ENCODE data around the gene WIZ. TPM values are rescaled to one million over a fixed set of nuclear protein-coding genes. Genes with fewer than 3 reads are reported as not detected.

Gene WIZ
- total RNA-seq, 1 donor: 3.6 TPM

DNA sequence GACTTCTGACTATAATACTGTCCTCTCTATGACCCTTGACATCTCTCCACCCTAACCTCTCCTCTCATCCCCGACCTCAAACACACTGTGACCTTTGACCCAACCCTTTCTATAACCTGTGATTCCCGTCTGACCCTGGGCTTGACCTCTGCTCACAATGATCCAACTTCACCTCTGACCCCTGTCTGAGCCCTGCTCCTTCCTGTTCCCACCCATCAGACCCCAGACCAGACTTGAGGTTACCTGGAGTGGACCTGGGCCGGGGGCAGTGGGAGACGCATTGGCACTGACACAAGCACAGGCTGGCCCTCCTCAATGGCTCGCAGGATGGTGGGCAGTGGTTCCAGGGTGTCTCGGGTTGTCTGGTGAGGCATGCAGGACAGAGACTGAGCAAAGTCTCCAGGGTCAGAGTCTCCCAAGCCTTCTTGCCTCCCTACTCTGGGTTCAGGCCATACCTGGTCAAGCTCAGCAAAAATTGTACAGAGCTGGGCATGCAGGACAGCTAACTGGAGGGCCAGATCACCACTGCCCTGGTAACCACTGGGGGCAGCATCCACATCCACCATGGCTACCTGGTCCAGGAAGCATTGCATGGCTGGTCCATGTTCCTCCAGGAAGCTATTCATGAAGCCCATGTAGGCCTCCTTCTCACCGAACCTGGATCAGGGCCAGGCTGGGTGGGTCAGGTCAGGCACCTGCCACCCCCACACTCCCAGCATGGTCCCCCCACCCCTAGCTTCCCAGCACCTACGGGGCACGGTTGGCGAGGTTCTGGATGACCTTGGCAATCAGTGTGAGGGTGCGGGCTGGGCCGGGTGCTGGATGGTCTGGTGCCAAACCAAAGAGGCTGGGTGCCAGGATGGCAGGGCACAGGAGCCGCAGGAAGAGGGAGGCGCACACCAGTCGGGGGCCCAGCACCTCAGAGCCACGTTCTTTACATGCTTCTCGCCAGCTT is 4.4 kb upstream of the WIZ start:
- H3K27me3 ChIP-seq (ENCODE audit: insufficient read depth, low read length): no peaks in the 10 kb centered on the region
- no peaks in the 10 kb centered on the region for H3K9me3 ChIP-seq (ENCODE audit: low read depth, low read length)
- H3K4me1 ChIP-seq (ENCODE audit: insufficient read depth, low read length): peaks cover 7% of the 10 kb centered on the region
- H3K4me3 ChIP-seq (ENCODE audit: low read length): no peak overlapping the region

GRCh38 chr19:15453091-15453578 is 3.4 kb upstream of the WIZ start:
- no peaks in the 10 kb centered on the region for H3K27me3 ChIP-seq (ENCODE audit: insufficient read depth, low read length)
- no peaks in the 10 kb centered on the region for H3K9me3 ChIP-seq (ENCODE audit: low read depth, low read length)
- H3K4me1 ChIP-seq (ENCODE audit: insufficient read depth, low read length): peaks cover 14% of the 10 kb centered on the region
- H3K4me3 ChIP-seq (ENCODE audit: low read length): no peak overlapping the region

- H3K4me1 ChIP-seq (ENCODE audit: insufficient read depth, low read length): peaks cover 14% of the 10 kb centered on the region
- no peak overlapping the region for H3K4me3 ChIP-seq (ENCODE audit: low read length)
- no peaks in the 10 kb centered on the region for H3K9me3 ChIP-seq (ENCODE audit: low read depth, low read length)
- H3K27me3 ChIP-seq (ENCODE audit: insufficient read depth, low read length): no peaks in the 10 kb centered on the region
These were observed 2.6 kb upstream of the WIZ start for GRCh38 chr19:15452111-15453047.

DNA sequence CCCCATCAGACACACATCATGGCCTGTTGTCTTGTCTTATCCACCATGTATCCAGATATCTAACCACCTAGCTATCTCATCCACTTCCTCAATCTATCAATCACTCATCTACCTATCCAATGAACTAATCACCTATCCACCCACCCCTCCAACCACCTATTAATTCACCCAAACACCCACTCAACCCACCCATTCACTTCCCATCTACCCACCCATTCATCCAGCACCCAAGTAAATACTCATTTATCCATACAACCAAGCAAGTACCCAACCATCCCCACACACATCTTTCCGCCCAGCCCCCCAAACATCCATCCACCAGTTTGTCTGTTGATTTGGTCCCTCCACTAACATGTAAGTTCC is 753 bp upstream of the WIZ start:
- H3K4me1 ChIP-seq (ENCODE audit: insufficient read depth, low read length): peaks cover 14% of the 10 kb centered on the region
- no peak overlapping the region for H3K4me3 ChIP-seq (ENCODE audit: low read length)
- no peaks in the 10 kb centered on the region for H3K9me3 ChIP-seq (ENCODE audit: low read depth, low read length)
- no peaks in the 10 kb centered on the region for H3K27me3 ChIP-seq (ENCODE audit: insufficient read depth, low read length)

GRCh38 chr19:15448778-15449619 is 757 bp downstream of the WIZ start:
- no peaks in the 10 kb centered on the region for H3K27me3 ChIP-seq (ENCODE audit: insufficient read depth, low read length)
- H3K4me1 ChIP-seq (ENCODE audit: insufficient read depth, low read length): peaks cover 14% of the 10 kb centered on the region
- no peaks in the 10 kb centered on the region for H3K9me3 ChIP-seq (ENCODE audit: low read depth, low read length)
- H3K4me3 ChIP-seq (ENCODE audit: low read length): peak overlapping the region; percentile 38

- Histone ChIP-seq H3K27me3 (ENCODE audit: insufficient read depth, low read length) (no peaks in the 10 kb centered on the region), H3K4me3 (ENCODE audit: low read length) (no peak overlapping the region), H3K9me3 (ENCODE audit: low read depth, low read length) (no peaks in the 10 kb centered on the region), H3K4me1 (ENCODE audit: insufficient read depth, low read length) (peaks cover 14% of the 10 kb centered on the region)
These were observed 1.5 kb downstream of the WIZ start for GRCh38 chr19:15448044-15448777.

DNA sequence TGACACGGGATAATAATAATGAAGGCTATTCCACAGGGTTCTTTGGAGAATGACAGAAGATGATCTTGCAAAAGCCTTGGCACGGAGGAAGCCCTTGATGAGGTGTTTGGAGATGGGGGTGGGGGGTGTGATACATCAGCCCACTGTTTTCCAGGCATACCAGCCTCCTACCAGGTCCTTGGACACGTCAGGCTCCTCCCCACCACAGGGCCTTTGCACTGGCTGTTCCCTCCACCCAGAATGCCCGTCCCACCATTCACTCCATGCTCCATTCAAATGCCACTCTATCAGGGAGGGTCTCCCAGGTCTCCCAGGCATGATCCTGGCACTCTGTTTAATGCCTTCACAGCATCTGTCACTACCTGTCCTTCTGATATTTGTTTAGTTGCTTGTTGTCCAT is 2.7 kb downstream of the WIZ start:
- H3K9me3 ChIP-seq (ENCODE audit: low read depth, low read length): no peaks in the 10 kb centered on the region
- no peaks in the 10 kb centered on the region for H3K27me3 ChIP-seq (ENCODE audit: insufficient read depth, low read length)
- no peak overlapping the region for H3K4me3 ChIP-seq (ENCODE audit: low read length)
- peaks cover 14% of the 10 kb centered on the region for H3K4me1 ChIP-seq (ENCODE audit: insufficient read depth, low read length)

DNA sequence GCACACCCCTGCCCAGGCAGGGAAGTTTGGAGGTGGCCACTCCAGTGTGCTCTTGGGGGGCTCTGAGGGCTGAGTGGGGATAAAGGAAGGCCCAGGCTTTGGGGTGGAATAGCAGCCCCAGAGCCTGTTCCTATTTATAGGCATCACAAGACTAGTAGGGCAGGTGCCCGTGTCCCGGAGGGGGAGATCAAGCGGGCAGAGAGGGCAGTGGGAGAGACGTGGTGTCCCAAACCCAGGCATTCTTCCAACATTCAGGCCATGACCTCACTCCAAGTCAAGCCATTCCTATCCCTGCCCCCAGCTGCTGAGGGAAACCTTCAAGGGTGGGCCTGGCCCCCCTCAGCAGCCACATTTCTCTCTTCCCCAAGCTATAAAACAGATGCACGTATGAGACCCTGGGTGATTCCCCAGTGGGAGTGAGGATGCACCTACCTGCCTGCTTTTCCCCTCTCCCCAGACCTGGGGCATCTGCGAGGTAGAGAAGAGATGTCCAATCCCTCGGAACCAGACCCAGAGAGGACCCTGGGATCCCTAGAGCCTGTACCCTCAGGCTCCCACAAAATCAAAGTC is 3.9 kb downstream of the WIZ start:
- Histone ChIP-seq H3K9me3 (ENCODE audit: low read depth, low read length) (no peaks in the 10 kb centered on the region), H3K4me1 (ENCODE audit: insufficient read depth, low read length) (peaks cover 14% of the 10 kb centered on the region), H3K4me3 (ENCODE audit: low read length) (no peak overlapping the region), H3K27me3 (ENCODE audit: insufficient read depth, low read length) (no peaks in the 10 kb centered on the region)

DNA sequence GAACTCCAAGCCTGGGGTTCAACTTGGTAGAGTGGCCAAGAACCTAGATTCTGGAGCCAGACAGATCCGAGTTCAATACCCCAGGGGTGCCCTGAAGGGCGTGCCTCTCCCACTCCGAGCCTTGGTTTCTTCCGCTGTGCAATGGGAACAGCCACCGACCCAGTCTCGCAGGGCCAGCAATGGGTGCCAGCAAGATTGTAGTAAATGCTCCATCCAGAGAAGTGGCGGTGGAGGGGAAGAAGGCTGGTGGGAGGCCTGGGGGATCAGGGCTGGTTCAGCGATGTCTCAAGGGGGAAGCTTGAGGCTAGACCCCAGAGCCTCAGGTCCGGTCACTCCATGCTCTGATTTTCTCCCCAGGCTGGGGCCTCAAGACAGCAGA is 4.5 kb downstream of the WIZ start:
- Histone ChIP-seq H3K27me3 (ENCODE audit: insufficient read depth, low read length) (no peaks in the 10 kb centered on the region), H3K9me3 (ENCODE audit: low read depth, low read length) (no peaks in the 10 kb centered on the region), H3K4me3 (ENCODE audit: low read length) (no peak overlapping the region), H3K4me1 (ENCODE audit: insufficient read depth, low read length) (peaks cover 11% of the 10 kb centered on the region)

GRCh38 chr19:15444505-15445226 is 5.1 kb downstream of the WIZ start:
- Histone ChIP-seq H3K27me3 (ENCODE audit: insufficient read depth, low read length) (no peaks in the 10 kb centered on the region), H3K4me1 (ENCODE audit: insufficient read depth, low read length) (peaks cover 8% of the 10 kb centered on the region), H3K4me3 (ENCODE audit: low read length) (no peak overlapping the region), H3K9me3 (ENCODE audit: low read depth, low read length) (no peaks in the 10 kb centered on the region)

- Histone ChIP-seq H3K9me3 (ENCODE audit: low read depth, low read length) (no peaks in the 10 kb centered on the region), H3K4me1 (ENCODE audit: insufficient read depth, low read length) (peaks cover 3% of the 10 kb centered on the region), H3K4me3 (ENCODE audit: low read length) (no peak overlapping the region), H3K27me3 (ENCODE audit: insufficient read depth, low read length) (no peaks in the 10 kb centered on the region)
These were observed 5.9 kb downstream of the WIZ start for GRCh38 chr19:15443838-15444237.

GRCh38 chr19:15443325-15443724 is 6.4 kb downstream of the WIZ start:
- Histone ChIP-seq H3K9me3 (ENCODE audit: low read depth, low read length) (no peaks in the 10 kb centered on the region), H3K4me1 (ENCODE audit: insufficient read depth, low read length) (no peaks in the 10 kb centered on the region), H3K27me3 (ENCODE audit: insufficient read depth, low read length) (no peaks in the 10 kb centered on the region), H3K4me3 (ENCODE audit: low read length) (no peak overlapping the region)

GRCh38 chr19:15442142-15442920 is 7.4 kb downstream of the WIZ start:
- H3K27me3 ChIP-seq (ENCODE audit: insufficient read depth, low read length): no peaks in the 10 kb centered on the region
- no peak overlapping the region for H3K4me3 ChIP-seq (ENCODE audit: low read length)
- H3K9me3 ChIP-seq (ENCODE audit: low read depth, low read length): no peaks in the 10 kb centered on the region
- H3K4me1 ChIP-seq (ENCODE audit: insufficient read depth, low read length): no peaks in the 10 kb centered on the region
